SK-N-SH (cell line): ENCODE data around the gene PNRC2. TPM values are rescaled to one million over a fixed set of nuclear protein-coding genes. Genes with fewer than 3 reads are reported as not detected.

Experiments used
- CTCF ChIA-PET: fragments of 300-600, 350-600 bp; formaldehyde crosslinking; extraction: SDS; loops from one replicate; lab custom pipeline; 2021; lab: Yijun Ruan, JAX
- POLR2A ChIA-PET: fragments of 350-600 bp; sonication (Branson Sonifier 250); formaldehyde crosslinking; extraction: SDS; loops from one replicate; lab custom pipeline; 2020; ENCODE audit warnings: antibody characterized with exemption, inconsistent platforms; lab: Yijun Ruan, JAX
- DNase-seq: peaks from one replicate; pipeline ENCODE4 v3.0.0; 2012
- H2AFZ ChIP-seq: fragments of 200-600 bp; sonication (generic); 2 replicates; pipeline ENCODE4 v1.8.1; 2016; ENCODE audit warnings: antibody characterized with exemption, mild to moderate bottlenecking, low read depth
- H3F3A ChIP-seq: fragments of 200-600 bp; sonication (generic); replicated peaks from 2 replicates; pipeline ENCODE3; 2016; ENCODE audit warnings: antibody characterized with exemption, mild to moderate bottlenecking; ENCODE audit not compliant: insufficient read depth
- H3K27ac ChIP-seq, 2 experiments: fragments of 200-500 bp in 1 of 2; fragments of 200-600 bp in 1 of 2; sonication (Bioruptor generic) in 1 of 2; sonication (generic), shearing (Covaris generic) in 1 of 2; 2 replicates each; pipeline versions ENCODE4 v1.5.1 to v1.6.1; 2014 to 2016; ENCODE audit warnings: low read depth in 2 of 2, inconsistent platforms in 1 of 2, low read length in 1 of 2, mild to moderate bottlenecking in 1 of 2, mixed read lengths in 1 of 2
- H3K27me3 ChIP-seq: fragments of 200-600 bp; sonication (generic), shearing (Covaris generic); 2 replicates; pipeline ENCODE4 v1.6.1; 2016; ENCODE audit warnings: mixed run types; ENCODE audit not compliant: insufficient read depth
- H3K36me3 ChIP-seq, 2 experiments: fragments of 200-500 bp in 1 of 2; fragments of 200-600 bp in 1 of 2; sonication (Bioruptor generic) in 1 of 2; sonication (generic) in 1 of 2; replicated peaks in 1 of 2; 2 replicates each; pipeline versions ENCODE3 to v1.5.1; 2014 to 2016; ENCODE audit warnings: low read length in 1 of 2, mild to moderate bottlenecking in 1 of 2; ENCODE audit not compliant: insufficient read depth in 2 of 2, control insufficient read depth in 1 of 2
- H3K4me1 ChIP-seq, 2 experiments: fragments of 200-500 bp in 1 of 2; fragments of 200-600 bp in 1 of 2; sonication (Bioruptor generic) in 1 of 2; sonication (generic), shearing (Covaris generic) in 1 of 2; 2 replicates each; pipeline versions ENCODE4 v1.5.1 to v1.6.1; 2014 to 2016; ENCODE audit warnings: low read depth in 1 of 2, low read length in 1 of 2, mixed run types in 1 of 2; ENCODE audit not compliant: insufficient read depth in 2 of 2, control insufficient read depth in 1 of 2
- H3K4me2 ChIP-seq: fragments of 200-600 bp; sonication (generic), shearing (Covaris generic); 2 replicates; pipeline ENCODE4 v1.6.1; 2017; ENCODE audit warnings: mixed run types
- H3K4me3 ChIP-seq, 2 experiments: fragments of 200-500 bp in 1 of 2; fragments of 200-600 bp in 1 of 2; sonication (Bioruptor generic) in 1 of 2; sonication (generic), shearing (Covaris generic) in 1 of 2; 2 replicates each; pipeline versions ENCODE4 v1.5.1 to v1.8.1; 2014 to 2016; ENCODE audit warnings: low read depth in 2 of 2, inconsistent platforms in 1 of 2, low read length in 1 of 2, mild to moderate bottlenecking in 1 of 2, mixed read lengths in 1 of 2, moderate library complexity in 1 of 2
- H3K79me2 ChIP-seq: fragments of 200-600 bp; sonication (generic); 2 replicates; pipeline ENCODE4 v1.8.1; 2017; ENCODE audit warnings: mild to moderate bottlenecking; ENCODE audit not compliant: insufficient read depth
- H3K9ac ChIP-seq: fragments of 200-600 bp; sonication (generic); 2 replicates; pipeline ENCODE4 v1.6.1; 2017; ENCODE audit warnings: mixed run types
- H3K9me2 ChIP-seq: fragments of 200-600 bp; sonication (generic); 2 replicates; pipeline ENCODE4 v1.6.1; 2017; ENCODE audit warnings: mixed run types
- H3K9me3 ChIP-seq: fragments of 200-600 bp; sonication (generic); 2 replicates; pipeline ENCODE4 v1.6.1; 2017; ENCODE audit warnings: mixed run types, mild to moderate bottlenecking, moderate library complexity
- H4K20me1 ChIP-seq: fragments of 200-600 bp; sonication (generic); 2 replicates; pipeline ENCODE4 v1.6.1; 2017; ENCODE audit warnings: mild to moderate bottlenecking, mixed run types; ENCODE audit not compliant: insufficient read depth
- CHD2 ChIP-seq: fragments of 150-350 bp; IDR thresholded peaks from 2 replicates; pipeline ENCODE4 v1.6.1; 2018; ENCODE audit warnings: low read length; ENCODE audit not compliant: partially characterized antibody
- CTCF ChIP-seq: fragments of 200-600 bp; sonication (generic); IDR thresholded peaks from 2 replicates; pipeline ENCODE4 v1.6.1; 2017; ENCODE audit warnings: antibody characterized with exemption, mild to moderate bottlenecking, moderate library complexity
- EZH2phosphoT487 ChIP-seq: fragments of 200-600 bp; sonication (generic); IDR thresholded peaks from 2 replicates; pipeline ENCODE4 v1.6.1; 2017; ENCODE audit warnings: low read depth, mixed run types, mild to moderate bottlenecking, antibody characterized with exemption, moderate library complexity, borderline replicate concordance
- FOXJ3 ChIP-seq: sonication (generic); formaldehyde crosslinking; IDR thresholded peaks from 2 replicates; pipeline ENCODE4 v1.5.1; 2020; ENCODE audit warnings: mild to moderate bottlenecking, missing genetic modification reagents
- FOXM1 ChIP-seq: IDR thresholded peaks from 2 replicates; pipeline ENCODE4 v1.4.0; 2012; ENCODE audit warnings: low read depth, mild to moderate bottlenecking
- GATA2 ChIP-seq: sonication (generic); formaldehyde crosslinking; IDR thresholded peaks from 2 replicates; pipeline ENCODE4 v1.5.0; 2020; ENCODE audit warnings: mild to moderate bottlenecking, missing genetic modification reagents
- IRF3 ChIP-seq: fragments of 150-350 bp; IDR thresholded peaks from 2 replicates; pipeline ENCODE4 v1.6.1; 2016; ENCODE audit warnings: mild to moderate bottlenecking, low read depth, low read length
- JUND ChIP-seq: IDR thresholded peaks from 2 replicates; pipeline ENCODE4 v1.4.0; 2012
- MEF2A ChIP-seq: IDR thresholded peaks from 2 replicates; pipeline ENCODE4 v1.4.0; 2012; ENCODE audit warnings: low read depth, borderline replicate concordance
- RXRA ChIP-seq: IDR thresholded peaks from 2 replicates; pipeline ENCODE4 v1.4.0; 2012; ENCODE audit warnings: low read depth, mild to moderate bottlenecking, borderline replicate concordance
- SMC3 ChIP-seq: IDR thresholded peaks from 2 replicates; pipeline ENCODE4 v1.6.1; 2012; ENCODE audit warnings: low read depth, low read length, improper control_type of control experiment
- TEAD4 ChIP-seq: IDR thresholded peaks from 2 replicates; pipeline ENCODE4 v1.4.0; 2012; ENCODE audit warnings: mild to moderate bottlenecking, borderline replicate concordance; ENCODE audit not compliant: insufficient read depth
- YY1 ChIP-seq: IDR thresholded peaks from 2 replicates; pipeline ENCODE4 v1.4.0; 2012; ENCODE audit warnings: low read depth, mild to moderate bottlenecking
- WGBS: methylation state at CpG from one replicate; pipeline ENCODE4 v1.1.6; 2017; ENCODE audit warnings: low lambda C conversion rate; 5-methylcytosine and 5-hydroxymethylcytosine counted together
- polyA plus RNA-seq, 3 experiments: library from polyadenylated mRNA; depleted of rRNA; stranded (reverse); fragments of >200 nt; gene quantifications; 2 replicates each; pipeline ENCODE4 v1.2.3, GENCODE V29; 2012

The PNRC2 gene
- polyA plus RNA-seq, 1 of the 3 experiments (the other 2 are of a cell fraction) = 43.8 TPM

GRCh38 chr1:23922321-23922943 lies 37.2 kb upstream of the PNRC2 start:
- Histone ChIP-seq H3K4me1 (peaks cover 0 to 6% of the 10 kb centered on the region in 2 experiments; a peak in 1 of 4 replicates), H3K9me2 (no peaks in the 10 kb centered on the region), H3K27me3 (no peaks in the 10 kb centered on the region), H4K20me1 (no peaks in the 10 kb centered on the region), H3K79me2 (no peaks in the 10 kb centered on the region), H3K9ac (no peak overlapping the region), H3K36me3 (no peaks in the 10 kb centered on the region), H3K4me2 (no peak overlapping the region), H2AFZ (no peak overlapping the region), H3K9me3 (no peaks in the 10 kb centered on the region), H3K27ac (no peak overlapping the region), H3K4me3 (no peak overlapping the region), H3F3A (no peaks in the 10 kb centered on the region)
- CTCF ChIA-PET = no interaction called here
- no peak for TF ChIP-seq FOXM1
- TF ChIP-seq JUND = no peak
- no peak for TF ChIP-seq TEAD4
- no peak for TF ChIP-seq CHD2
- TF ChIP-seq RXRA = no peak
- TF ChIP-seq IRF3 = no peak
- no peak for TF ChIP-seq EZH2phosphoT487
- no peak for TF ChIP-seq YY1
- no peak for TF ChIP-seq FOXJ3 (CRISPR knock-in tag)
- no peak for TF ChIP-seq CTCF
- TF ChIP-seq SMC3 = no peak
- TF ChIP-seq MEF2A = no peak
- no peak for TF ChIP-seq GATA2 (CRISPR knock-in tag)
- WGBS = 91% methylated on average over 8 of the region's 8 CpGs
- no peak for DNase-seq
- POLR2A ChIA-PET = no interaction called here
